ENCODE results near the gene MMP13.
"Not testable (repeated sequence)": the region's sequence is repeated elsewhere in the genome, so short reads cannot be mapped to it uniquely, and the experiment has no call there.

MMP13 gene

DNA sequence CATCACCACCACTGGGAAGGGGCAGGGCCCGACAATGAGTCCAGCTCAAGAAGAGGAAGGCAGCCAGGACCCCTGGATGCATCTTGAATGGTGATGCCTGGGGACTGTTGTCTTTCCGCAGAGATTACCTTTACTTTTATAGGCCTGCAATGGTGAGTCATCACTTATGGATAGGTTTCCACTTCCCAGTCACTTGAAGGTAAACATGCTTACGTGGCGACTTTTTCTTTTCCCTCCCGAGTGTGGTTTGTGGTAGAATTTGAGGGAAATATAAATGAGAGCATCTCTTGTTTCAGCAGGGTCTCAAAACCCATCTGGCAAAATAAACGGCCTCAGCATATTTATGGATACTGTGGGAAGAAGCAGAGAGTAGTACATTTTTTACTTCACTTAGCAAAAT lies at the start of gene MMP13:
TSS of gene MMP13 (minus strand) at position 109 of the 400 bp plus-strand sequence. CDS start at position 82, 27 bp downstream.
- no peak for DNase-seq (ENCODE audit: low read depth in 2 of 2, low spot score in 1 of 2)

DNA sequence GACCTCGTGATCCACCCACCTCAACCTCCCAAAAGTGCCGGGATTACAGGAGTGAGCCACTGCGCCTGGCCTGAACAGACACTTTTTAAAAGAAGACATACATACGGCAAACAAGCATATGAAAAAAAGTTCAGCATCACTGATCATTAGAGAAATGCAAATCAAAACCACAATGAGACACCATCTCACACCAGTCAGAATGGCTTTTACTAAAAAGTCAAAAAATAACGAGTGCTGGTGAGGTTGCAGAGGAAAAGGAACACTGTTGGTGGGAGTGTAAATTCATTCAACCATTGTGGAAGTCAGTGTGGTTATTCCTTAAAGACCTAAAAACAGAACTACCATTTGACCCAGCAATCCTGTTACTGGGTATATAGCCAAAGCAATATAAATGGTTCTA lies 48.7 kb upstream of the MMP13 start:
- DNase-seq (ENCODE audit: low read depth in 2 of 2, low spot score in 1 of 2) = not testable (repeated sequence)

DNA sequence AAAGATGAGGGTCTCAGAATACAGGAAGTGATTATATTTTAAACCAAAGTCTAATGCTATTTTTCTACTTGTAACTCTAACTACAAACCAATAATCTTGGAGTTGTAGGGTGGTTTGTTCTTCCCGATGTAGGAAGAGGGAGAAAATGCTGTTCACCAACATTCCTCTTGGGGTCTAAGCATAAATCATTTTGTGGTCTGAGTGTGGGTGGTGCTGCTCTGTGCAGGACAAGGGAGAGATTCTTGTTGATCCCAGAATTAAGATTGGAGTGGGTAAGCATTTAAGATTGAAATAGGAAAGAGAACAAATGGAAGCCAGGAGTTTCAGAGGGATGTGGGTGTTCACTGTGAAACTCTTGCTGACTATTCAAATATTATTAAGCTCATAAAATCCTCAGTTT lies 38.6 kb upstream of the MMP13 start:
- no peak for DNase-seq (ENCODE audit: low read depth in 2 of 2, low spot score in 1 of 2)

- no peak for DNase-seq (ENCODE audit: low read depth in 2 of 2, low spot score in 1 of 2)
Observed at GRCh38 chr11:102991776-102992175, 36.2 kb upstream of the MMP13 start.

- DNase-seq (ENCODE audit: low read depth in 2 of 2, low spot score in 1 of 2) = no peak
Observed at GRCh38 chr11:102990145-102990544, 34.6 kb upstream of the MMP13 start.

- DNase-seq (ENCODE audit: low read depth in 2 of 2, low spot score in 1 of 2) = no peak
Observed at GRCh38 chr11:102989379-102990047, 34.0 kb upstream of the MMP13 start.

DNA sequence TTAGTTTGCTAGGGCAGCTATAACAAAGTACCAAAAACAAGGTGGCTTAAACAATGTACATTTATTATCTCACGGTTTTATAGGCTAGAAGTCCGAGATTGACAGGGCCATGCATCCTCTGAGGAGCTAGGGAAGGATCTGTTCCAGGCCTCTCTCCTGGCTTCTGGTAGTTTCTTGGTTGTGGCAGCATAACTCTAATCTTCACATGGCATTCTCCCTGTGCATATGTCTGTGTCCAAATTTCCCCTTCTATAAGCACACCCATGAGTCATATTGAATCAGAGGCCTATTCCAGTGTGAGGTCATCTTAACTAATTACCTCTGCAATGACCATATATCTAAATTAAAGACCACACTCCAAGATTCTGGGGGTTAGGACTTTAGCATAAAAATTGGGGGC lies 31.3 kb upstream of the MMP13 start:
- no peak for DNase-seq (ENCODE audit: low read depth in 2 of 2, low spot score in 1 of 2)

DNA sequence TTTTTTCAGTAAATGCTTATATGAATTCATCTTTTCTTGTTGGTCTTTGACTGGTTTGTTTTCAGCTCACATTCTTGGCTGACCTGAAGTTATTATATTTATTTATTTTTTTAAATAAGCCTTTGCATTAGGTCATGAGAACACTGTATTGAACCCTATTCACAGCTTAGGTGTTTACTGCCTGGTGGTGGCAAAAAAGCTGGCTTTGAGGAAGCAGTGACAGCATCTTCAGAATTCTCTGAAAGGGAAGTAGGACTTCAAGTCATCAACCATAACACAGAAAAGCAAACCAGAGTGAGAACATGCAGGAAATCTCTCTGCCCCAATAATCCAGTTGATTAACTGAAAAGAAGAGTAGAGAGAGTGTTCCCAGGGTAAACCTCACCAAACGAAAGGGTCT lies 30.3 kb upstream of the MMP13 start:
- DNase-seq (ENCODE audit: low read depth in 2 of 2, low spot score in 1 of 2) = no peak

GRCh38 chr11:102983486-102983885 lies 28.0 kb upstream of the MMP13 start:
- DNase-seq (ENCODE audit: low read depth in 2 of 2, low spot score in 1 of 2) = no peak

- DNase-seq (ENCODE audit: low read depth in 2 of 2, low spot score in 1 of 2) = no peak
Observed at GRCh38 chr11:102981324-102981910, 25.9 kb upstream of the MMP13 start.

DNA sequence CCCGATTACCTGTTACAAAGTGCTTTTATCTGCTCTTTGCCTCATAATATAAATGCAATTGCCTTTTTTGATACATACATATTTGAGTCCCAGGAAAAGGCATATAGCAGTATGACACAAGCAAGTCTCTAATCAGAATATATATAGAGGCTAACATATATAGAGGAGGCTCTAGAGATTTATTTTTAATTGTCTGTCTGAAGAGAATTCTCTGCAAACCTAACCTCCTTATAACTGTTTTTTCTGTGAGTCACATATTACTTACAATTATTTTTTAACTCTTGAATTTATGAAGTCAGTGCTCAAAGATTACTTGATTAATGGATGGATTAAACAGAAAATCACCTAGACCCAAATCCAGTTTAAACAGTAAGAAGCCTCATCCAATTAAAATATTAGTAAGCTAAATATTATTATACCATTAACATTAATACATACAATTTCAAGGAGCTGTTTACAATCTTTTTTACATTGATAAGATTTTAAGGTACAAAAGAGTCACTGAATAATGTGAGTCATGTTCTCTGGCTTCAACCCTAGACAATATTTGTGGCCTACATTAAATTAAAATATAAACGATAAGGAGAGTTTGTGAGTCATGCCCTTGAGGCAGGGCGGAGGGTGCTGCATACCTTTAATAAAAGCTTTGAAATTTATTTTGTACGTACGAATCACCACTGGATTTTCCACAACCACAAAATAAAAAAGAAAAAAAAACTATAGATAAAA lies 19.2 kb upstream of the MMP13 start:
- no peak for DNase-seq (ENCODE audit: low read depth in 2 of 2, low spot score in 1 of 2)

- DNase-seq (ENCODE audit: low read depth in 2 of 2, low spot score in 1 of 2) = not testable (repeated sequence)
Observed at GRCh38 chr11:102973698-102974097, 18.2 kb upstream of the MMP13 start.

- no peak for DNase-seq (ENCODE audit: low read depth in 2 of 2, low spot score in 1 of 2)
Observed at GRCh38 chr11:102972853-102973252, 17.3 kb upstream of the MMP13 start.

DNA sequence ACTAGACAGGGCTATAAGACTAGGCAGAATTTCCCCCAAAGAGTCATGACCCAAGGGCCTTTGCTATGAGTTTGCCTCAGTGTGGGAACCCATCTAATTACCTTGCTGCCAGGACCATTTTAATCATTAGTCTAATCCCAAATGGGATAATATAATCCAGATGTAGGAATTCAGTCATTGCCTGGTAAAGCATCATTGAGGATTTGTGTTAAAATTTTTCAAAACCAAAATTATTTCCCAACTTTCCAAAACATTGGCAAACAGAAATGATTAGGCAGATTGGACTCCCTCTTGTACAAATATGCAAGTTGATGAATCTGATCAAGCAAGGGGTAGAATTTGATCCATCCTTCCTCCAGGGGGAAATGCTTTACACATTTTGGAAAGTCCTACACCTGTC lies 16.2 kb upstream of the MMP13 start:
- no peak for DNase-seq (ENCODE audit: low read depth in 2 of 2, low spot score in 1 of 2)

DNA sequence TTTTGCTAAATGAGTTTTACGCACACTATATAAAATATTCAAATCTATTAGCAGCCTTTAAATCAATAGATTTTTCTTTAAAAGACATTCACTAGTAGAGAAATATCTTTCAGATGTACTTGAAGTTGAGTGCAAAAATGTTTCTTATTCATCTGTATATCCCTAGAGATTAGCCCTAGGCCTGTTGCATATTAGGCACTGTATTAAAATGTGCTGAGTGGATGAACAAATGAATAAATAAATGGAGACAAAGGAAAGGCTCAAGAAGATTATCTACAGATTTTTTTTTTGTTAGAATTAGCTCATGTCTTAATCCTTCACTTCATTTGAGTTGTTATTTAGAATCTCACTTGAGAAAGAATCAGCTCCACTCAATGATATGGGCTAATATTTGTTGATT lies 12.0 kb upstream of the MMP13 start:
- no peak for DNase-seq (ENCODE audit: low read depth in 2 of 2, low spot score in 1 of 2)

DNA sequence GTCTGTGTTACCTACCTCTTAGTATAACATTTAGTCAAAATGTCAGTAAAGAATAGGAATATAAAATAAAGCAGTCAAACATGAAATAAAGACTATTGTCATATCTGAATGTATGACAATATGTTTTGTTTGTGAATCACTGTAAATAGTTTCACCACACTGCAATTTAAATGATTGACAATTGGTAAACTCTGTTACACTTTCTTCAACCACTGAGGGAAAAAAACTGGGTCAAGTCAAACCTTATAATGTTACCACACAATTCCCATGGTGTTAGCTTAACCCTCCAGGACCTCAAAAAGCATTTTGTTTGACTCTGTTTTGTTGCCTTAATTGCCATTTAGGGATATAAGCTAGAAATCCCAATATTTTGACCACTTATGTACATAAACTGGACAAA lies 10.5 kb upstream of the MMP13 start:
- DNase-seq (ENCODE audit: low read depth in 2 of 2, low spot score in 1 of 2) = no peak

GRCh38 chr11:102964867-102965266 lies 9.3 kb upstream of the MMP13 start:
- DNase-seq (ENCODE audit: low read depth in 2 of 2, low spot score in 1 of 2) = no peak

GRCh38 chr11:102957953-102958352 lies 2.4 kb upstream of the MMP13 start:
- DNase-seq (ENCODE audit: low read depth in 2 of 2, low spot score in 1 of 2) = no peak

- no peak for DNase-seq (ENCODE audit: low read depth in 2 of 2, low spot score in 1 of 2)
Observed at GRCh38 chr11:102950622-102951081, 4.9 kb downstream of the MMP13 start.

GRCh38 chr11:102946237-102946636 lies 9.3 kb downstream of the MMP13 start:
- DNase-seq (ENCODE audit: low read depth in 2 of 2, low spot score in 1 of 2) = no peak

DNA sequence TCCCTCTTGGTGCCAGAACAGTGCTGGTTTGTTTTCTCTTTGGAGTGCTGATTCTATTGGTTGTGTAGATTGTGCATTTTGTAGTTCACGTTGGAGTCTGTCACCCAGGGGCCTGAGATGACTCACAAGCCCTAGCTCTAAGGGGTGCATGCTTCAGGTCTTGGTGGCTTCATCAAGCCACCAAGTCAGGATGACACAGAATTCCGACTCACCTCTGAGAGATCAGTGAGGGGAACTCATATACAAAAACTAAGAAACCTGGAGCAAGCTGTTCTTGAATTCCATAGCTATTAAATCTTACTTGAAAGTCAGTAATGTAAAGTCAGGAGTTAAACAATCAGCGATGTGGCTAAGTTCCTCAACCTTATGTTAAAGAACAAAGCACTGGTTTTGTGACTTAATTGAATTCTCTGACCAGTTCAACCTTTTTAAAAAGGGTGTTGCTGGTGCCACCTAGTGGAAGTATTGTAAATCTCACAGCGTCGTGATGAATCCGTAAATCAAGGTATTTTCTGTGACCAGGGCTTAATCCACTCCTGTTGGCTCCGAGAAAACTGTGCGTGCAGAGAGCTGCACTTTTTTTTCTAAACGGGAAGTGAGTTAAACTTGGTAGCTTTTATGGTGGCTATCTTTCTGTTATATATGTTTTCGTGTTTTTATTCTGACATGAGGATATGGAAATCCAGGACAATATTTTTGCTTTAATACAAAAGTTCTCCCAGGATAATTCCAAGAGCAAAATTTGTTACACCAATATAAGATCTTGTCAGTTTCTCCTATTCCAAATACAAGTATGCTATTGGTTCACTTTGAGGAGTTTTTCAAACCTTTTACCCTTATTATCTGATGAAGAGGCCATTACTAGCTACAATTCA lies 14.6 kb downstream of the MMP13 start:
- DNase-seq (ENCODE audit: low read depth in 2 of 2, low spot score in 1 of 2) = no peak

Data from stimulated activated CD8-positive, alpha-beta memory T cell treated with anti-CD3 and anti-CD28 coated beads, Interleukin-4, amount 100 ng/mL, for 1 hour (primary cell).